Measurements from ENCODE around the gene LNX1. TPM values are rescaled to one million over a fixed set of nuclear protein-coding genes. Genes with fewer than 3 reads are reported as not detected.

Gene LNX1
- total RNA-seq, 1 experiment from 2014 or later: 1.7 TPM

GRCh38 chr4:53444954-53445353 lies 146.3 kb downstream of the LNX1 start:
- no peaks in the 10 kb centered on the region for H3K9me3 Mint-ChIP-seq

More at GRCh38 chr4:53444954-53445353, 146.3 kb downstream of the LNX1 start:
- H3K4me1 ChIP-seq (ENCODE audit: insufficient read depth, low read length): no peaks in the 10 kb centered on the region; the same call in 1 of the 2 replicates
- H3K9me3 ChIP-seq (ENCODE audit: control insufficient read depth, low read depth, low read length): no peaks in the 10 kb centered on the region
- no peak overlapping the region for H3K23ac ChIP-seq (ENCODE audit: insufficient read length, low read depth, low read length)
- TF ChIP-seq, protein P1, sequence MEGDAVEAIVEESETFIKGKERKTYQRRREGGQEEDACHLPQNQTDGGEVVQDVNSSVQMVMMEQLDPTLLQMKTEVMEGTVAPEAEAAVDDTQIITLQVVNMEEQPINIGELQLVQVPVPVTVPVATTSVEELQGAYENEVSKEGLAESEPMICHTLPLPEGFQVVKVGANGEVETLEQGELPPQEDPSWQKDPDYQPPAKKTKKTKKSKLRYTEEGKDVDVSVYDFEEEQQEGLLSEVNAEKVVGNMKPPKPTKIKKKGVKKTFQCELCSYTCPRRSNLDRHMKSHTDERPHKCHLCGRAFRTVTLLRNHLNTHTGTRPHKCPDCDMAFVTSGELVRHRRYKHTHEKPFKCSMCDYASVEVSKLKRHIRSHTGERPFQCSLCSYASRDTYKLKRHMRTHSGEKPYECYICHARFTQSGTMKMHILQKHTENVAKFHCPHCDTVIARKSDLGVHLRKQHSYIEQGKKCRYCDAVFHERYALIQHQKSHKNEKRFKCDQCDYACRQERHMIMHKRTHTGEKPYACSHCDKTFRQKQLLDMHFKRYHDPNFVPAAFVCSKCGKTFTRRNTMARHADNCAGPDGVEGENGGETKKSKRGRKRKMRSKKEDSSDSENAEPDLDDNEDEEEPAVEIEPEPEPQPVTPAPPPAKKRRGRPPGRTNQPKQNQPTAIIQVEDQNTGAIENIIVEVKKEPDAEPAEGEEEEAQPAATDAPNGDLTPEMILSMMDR (conservative IDR thresholded peaks at IDR 0.05): no peak
- no CpG with 5 or more reads among the region's 2 CpGs for WGBS (ENCODE audit: extremely low coverage, insufficient read length, low lambda C conversion rate)
- no peaks in the 10 kb centered on the region for H3K23me2 ChIP-seq (ENCODE audit: insufficient read length, low read depth, low read length, poor library complexity, severe bottlenecking)
- no peak overlapping the region for H2BK20ac ChIP-seq (ENCODE audit: low read depth, low read length, poor library complexity, severe bottlenecking)
- H4K20me1 ChIP-seq (ENCODE audit: control insufficient read depth, insufficient read depth, insufficient read length): no peaks in the 10 kb centered on the region
- no peak overlapping the region for H3K27ac ChIP-seq (ENCODE audit: insufficient read length, low read depth, low read length)
- Mint-ChIP-seq H3K4me1 (no peaks in the 10 kb centered on the region), H3K36me3 (ENCODE audit: insufficient read depth in 1 of 3, low read depth in 3 of 3) (peaks cover 13 to 31% (median 21%) of the 10 kb centered on the region in 3 experiments; a peak in 6 of 7 replicates), H3K27me3 (ENCODE audit: low read depth) (no peaks in the 10 kb centered on the region), H3K4me3 (no peak overlapping the region), H3K27ac (peak overlapping the region in 2 of 3 experiments; percentile 0 to 52; a peak in 2 of 7 replicates)
- no peak for DNase-seq
- no peak overlapping the region for H4K91ac ChIP-seq (ENCODE audit: insufficient read length, low read depth, low read length)
- no peak overlapping the region for H2AFZ ChIP-seq (ENCODE audit: low read length)
- no peak overlapping the region for H2BK12ac ChIP-seq (ENCODE audit: insufficient read length, low read depth, low read length)
- no peaks in the 10 kb centered on the region for H3K79me1 ChIP-seq (ENCODE audit: insufficient read depth, low read depth, low read length, poor library complexity, severe bottlenecking)
- H3K4me2 ChIP-seq (ENCODE audit: insufficient read depth, insufficient read length, low read length): no peak overlapping the region
- no peak overlapping the region for H2AK5ac ChIP-seq (ENCODE audit: insufficient read length, low read length)
- H3K14ac ChIP-seq (ENCODE audit: insufficient read depth, low read length): no peak overlapping the region
- H4K5ac ChIP-seq (ENCODE audit: insufficient read length, low read depth, low read length): no peak overlapping the region
- H2BK120ac ChIP-seq (ENCODE audit: low read depth, low read length, poor library complexity, severe bottlenecking): no peak overlapping the region
- no peak overlapping the region for H2BK15ac ChIP-seq (ENCODE audit: low read depth, low read length)
- no peaks in the 10 kb centered on the region for H3K27me3 ChIP-seq (ENCODE audit: insufficient read depth, low read length)
- H3K79me2 ChIP-seq (ENCODE audit: insufficient read depth, low read length): no peaks in the 10 kb centered on the region
- no peak overlapping the region for H4K8ac ChIP-seq (replicated peaks; ENCODE audit: insufficient read length, low read depth, low read length)
- H3T11ph ChIP-seq (ENCODE audit: low read length): no peak overlapping the region
- no peak overlapping the region for H3K4ac ChIP-seq (ENCODE audit: low read depth, low read length)
- H3K9ac ChIP-seq (ENCODE audit: extremely low read depth, insufficient read length, low read length): no peak overlapping the region
- H3K18ac ChIP-seq (ENCODE audit: insufficient read length, low read depth, low read length): no peak overlapping the region
- H2BK5ac ChIP-seq (ENCODE audit: insufficient read length, low read length): no peak overlapping the region
- no peak overlapping the region for H3K56ac ChIP-seq (ENCODE audit: insufficient read length, low read depth, low read length)
